GM23248 (cell line): ENCODE results near the gene ZNF480. TPM values are rescaled to one million over a fixed set of nuclear protein-coding genes. Genes with fewer than 3 reads are reported as not detected.
"Not testable (repeated sequence)": the region's sequence is repeated elsewhere in the genome, so short reads cannot be mapped to it uniquely, and the experiment has no call there.

Experiments used
- DNase-seq: peaks from one replicate; pipeline ENCODE4 v3.0.0-alpha.2; 2015
- H2AFZ ChIP-seq: fragments of 200-600 bp; sonication (generic); 2 replicates; pipeline ENCODE4 v1.6.1; 2016; ENCODE audit warnings: antibody characterized with exemption
- H3F3A ChIP-seq: fragments of 200-600 bp; sonication (generic); 2 replicates; pipeline ENCODE4 v1.6.1; 2016; ENCODE audit warnings: mild to moderate bottlenecking, antibody characterized with exemption, mixed run types; ENCODE audit not compliant: insufficient read depth
- H3K27ac ChIP-seq: fragments of 200-600 bp; sonication (generic); 2 replicates; pipeline ENCODE4 v1.5.1; 2016; ENCODE audit warnings: mild to moderate bottlenecking
- H3K27me3 ChIP-seq: fragments of 200-600 bp; sonication (generic); replicated peaks from 2 replicates; pipeline ENCODE4 v1.6.1; 2016; ENCODE audit warnings: mild to moderate bottlenecking; ENCODE audit not compliant: insufficient read depth
- H3K36me3 ChIP-seq: fragments of 200-600 bp; sonication (generic); 2 replicates; pipeline ENCODE4 v1.6.1; 2016; ENCODE audit warnings: low read depth, mild to moderate bottlenecking
- H3K4me1 ChIP-seq: fragments of 200-600 bp; sonication (generic); 2 replicates; pipeline ENCODE4 v1.6.1; 2016; ENCODE audit warnings: mild to moderate bottlenecking; ENCODE audit not compliant: insufficient read depth
- H3K4me2 ChIP-seq: fragments of 200-600 bp; sonication (generic); one replicate; pipeline ENCODE4 v1.6.1; 2016; ENCODE audit warnings: mild to moderate bottlenecking; ENCODE audit not compliant: unreplicated experiment
- H3K4me3 ChIP-seq: fragments of 200-600 bp; sonication (generic); 2 replicates; pipeline ENCODE4 v1.5.1; 2016; ENCODE audit warnings: mild to moderate bottlenecking
- H3K79me2 ChIP-seq: fragments of 200-600 bp; sonication (generic); 2 replicates; pipeline ENCODE4 v1.6.1; 2016; ENCODE audit warnings: mild to moderate bottlenecking; ENCODE audit not compliant: insufficient read depth
- H3K9ac ChIP-seq: fragments of 200-600 bp; sonication (generic); 2 replicates; pipeline ENCODE4 v1.6.1; 2016; ENCODE audit warnings: mild to moderate bottlenecking
- H3K9me2 ChIP-seq: fragments of 200-600 bp; sonication (generic); 2 replicates; pipeline ENCODE4 v1.6.1; 2016; ENCODE audit warnings: mixed run types, mild to moderate bottlenecking, moderate library complexity; ENCODE audit not compliant: insufficient read depth
- H3K9me3 ChIP-seq: fragments of 200-600 bp; sonication (generic); one replicate; pipeline ENCODE4 v1.6.1; 2017; ENCODE audit warnings: low read depth
- H4K20me1 ChIP-seq: fragments of 200-600 bp; sonication (generic); 2 replicates; pipeline ENCODE4 v1.6.0; 2016; ENCODE audit not compliant: insufficient read depth
- EZH2 ChIP-seq: fragments of 200-600 bp; sonication (generic); IDR thresholded peaks from 2 replicates; pipeline ENCODE4 v1.6.1; 2018; ENCODE audit warnings: antibody characterized with exemption, mild to moderate bottlenecking; ENCODE audit not compliant: insufficient read depth, poor library complexity, severe bottlenecking
- EZH2phosphoT487 ChIP-seq: fragments of 200-600 bp; sonication (generic); IDR thresholded peaks from 2 replicates; pipeline ENCODE4 v1.6.1; 2018; ENCODE audit warnings: antibody characterized with exemption, moderate library complexity, mild to moderate bottlenecking, low read depth; ENCODE audit not compliant: insufficient read depth
- WGBS, 2 experiments: methylation state at CpG; one replicate each; pipeline ENCODE4 v1.1.6; 2015 to 2017; ENCODE audit warnings: low lambda C conversion rate in 2 of 2, low coverage in 1 of 2; ENCODE audit errors: missing lambda C conversion rate in 2 of 2; 5-methylcytosine and 5-hydroxymethylcytosine counted together
- in situ Hi-C: fragments of 300-500 bp; cut with MboI; formaldehyde crosslinking; loops from 2 replicates; pipeline ENCODE4 v1.15.0; 2020
- polyA plus RNA-seq: library from polyadenylated mRNA; unstranded; fragments of >200 nt; fragmentation: Nextera tagmentation; extraction: Ambion mirVana; gene quantifications from 2 replicates; pipeline ENCODE4 v1.2.1, GENCODE V29; 2016
- total RNA-seq: library from RNA; depleted of rRNA; stranded (reverse); fragments of >200 nt; shearing (Covaris generic); gene quantifications from 2 replicates; pipeline ENCODE4 v1.2.3, GENCODE V29; 2014; rRNA removed

ZNF480 gene
- total RNA-seq = 3.8 and 5.3 TPM in 2 replicates
- polyA plus RNA-seq = 6.6 and 7.3 TPM in 2 replicates

DNA sequence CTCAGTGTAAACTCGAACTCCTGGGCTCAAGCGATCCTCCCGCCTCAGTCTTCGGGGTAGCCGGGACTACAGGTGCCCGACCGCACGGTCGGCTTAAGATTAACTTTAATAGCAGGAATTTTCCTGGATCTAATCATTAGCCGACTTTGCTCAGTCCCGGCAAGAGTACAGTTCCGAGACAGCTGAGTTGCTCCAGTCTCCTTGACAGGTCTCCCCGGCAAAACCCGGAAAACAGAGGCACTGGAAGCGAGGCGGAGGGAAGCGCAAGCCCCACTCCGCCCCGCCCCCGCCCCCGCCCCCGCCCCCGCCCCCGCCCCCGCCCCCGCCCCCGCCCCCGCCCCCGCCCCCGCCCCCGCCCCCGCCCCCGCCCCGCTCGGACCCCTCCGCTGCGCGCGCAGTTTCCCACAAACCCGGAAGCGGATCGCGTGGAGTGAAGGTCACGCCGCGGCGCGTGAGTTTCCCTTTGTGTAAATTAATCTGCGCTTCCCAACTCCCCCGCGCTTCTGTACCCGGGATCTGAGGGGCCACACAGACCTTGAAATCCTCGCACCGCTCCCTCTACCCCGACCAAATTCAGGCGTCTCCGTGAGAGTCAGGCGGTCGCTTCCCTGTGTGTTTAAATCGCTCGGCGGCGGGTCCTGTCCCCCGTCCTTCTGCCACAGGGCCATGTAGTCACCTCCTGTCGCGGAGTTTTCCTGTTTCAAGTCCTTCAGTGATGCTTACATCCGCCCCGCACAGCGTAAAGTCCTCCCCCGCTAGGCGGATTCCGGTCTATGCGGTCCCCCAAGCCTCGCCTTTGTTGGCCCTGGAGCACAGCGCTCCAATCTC is at the start of gene ZNF480:
Gene ZNF480 (plus strand): TSS at position 397 of the 828 bp plus-strand sequence. CDS start 3,244 bp downstream, outside the sequence.
- H3F3A ChIP-seq = peaks cover 17% of the 10 kb centered on the region; the same call in 1 of the 2 replicates
- peak within 1 kb of the TSS; percentile 100 for H2AFZ ChIP-seq
- H3K9ac ChIP-seq = peak within 1 kb of the TSS; percentile 99
- H3K4me2 ChIP-seq = peak within 1 kb of the TSS; percentile 92
- no peaks in the 10 kb centered on the region for H4K20me1 ChIP-seq
- no peaks in the 10 kb centered on the region for H3K9me2 ChIP-seq
- 1 to 2% methylated on average over 49 to 53 of the region's 75 CpGs for WGBS, 2 experiments
- no peaks in the 10 kb centered on the region for H3K4me1 ChIP-seq
- peak; percentile 88 for DNase-seq
- peak within 1 kb of the TSS; percentile 99 for H3K4me3 ChIP-seq
- no peaks in the 10 kb centered on the region for H3K27me3 ChIP-seq
- H3K9me3 ChIP-seq = no peaks in the 10 kb centered on the region
- peak within 1 kb of the TSS; percentile 93 for H3K27ac ChIP-seq
- H3K36me3 ChIP-seq = peaks cover 6% of the 10 kb centered on the region
- in situ Hi-C loops = no loop called here
- peaks cover 8% of the 10 kb centered on the region; the same call in 1 of the 2 replicates for H3K79me2 ChIP-seq
- TF ChIP-seq EZH2 (no peak), EZH2phosphoT487 (no peak)

- DNase-seq = peak; percentile 73
- no peaks in the 10 kb centered on the region for H3K36me3 ChIP-seq
Observed at GRCh38 chr19:52248241-52248640, 48.7 kb upstream of the ZNF480 start.

DNA sequence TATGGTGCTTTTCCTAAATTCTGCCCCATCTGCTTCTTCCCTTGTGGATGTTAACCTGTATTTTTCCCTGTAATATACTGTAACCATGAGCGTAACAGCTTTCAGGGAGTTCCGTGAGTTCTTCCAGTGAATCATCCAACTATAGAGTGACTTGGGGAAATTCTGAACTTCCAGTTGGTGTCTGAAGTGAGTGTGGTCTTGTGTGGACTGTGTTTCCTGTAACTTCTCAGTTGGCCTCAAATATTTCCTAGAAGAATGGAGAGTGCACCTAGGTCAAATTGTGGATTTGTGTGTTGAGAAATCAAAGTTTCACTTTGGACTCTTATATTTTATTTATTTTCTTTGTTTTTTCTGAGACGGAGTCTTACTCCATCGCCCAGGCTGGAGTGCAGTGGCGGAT is 38.5 kb upstream of the ZNF480 start:
- H3K4me2 ChIP-seq = no peak overlapping the region
- H3K9me2 ChIP-seq = no peaks in the 10 kb centered on the region
- no peak for DNase-seq
- in situ Hi-C loops = no loop called here
- no peaks in the 10 kb centered on the region for H3K4me1 ChIP-seq
- H3K36me3 ChIP-seq = no peaks in the 10 kb centered on the region
- no peak for TF ChIP-seq EZH2phosphoT487
- no peak for TF ChIP-seq EZH2
- H4K20me1 ChIP-seq = no peaks in the 10 kb centered on the region
- no peaks in the 10 kb centered on the region for H3K9me3 ChIP-seq
- H3F3A ChIP-seq = no peaks in the 10 kb centered on the region
- no peak overlapping the region for H3K9ac ChIP-seq
- no peak overlapping the region for H2AFZ ChIP-seq
- WGBS, 2 experiments = 73 to 78% methylated on average over 5 of the region's 5 CpGs
- H3K27ac ChIP-seq = no peak overlapping the region
- no peaks in the 10 kb centered on the region for H3K79me2 ChIP-seq
- no peaks in the 10 kb centered on the region for H3K27me3 ChIP-seq
- no peak overlapping the region for H3K4me3 ChIP-seq

More at GRCh38 chr19:52248241-52248640, 48.7 kb upstream of the ZNF480 start:
- no peak overlapping the region for H2AFZ ChIP-seq
- no peak overlapping the region for H3K4me3 ChIP-seq
- 8 to 9% methylated on average over 6 of the region's 6 CpGs for WGBS, 2 experiments
- no peak overlapping the region for H3K9ac ChIP-seq
- H3K4me2 ChIP-seq = no peak overlapping the region
- no peaks in the 10 kb centered on the region for H3K9me3 ChIP-seq
- H3K27me3 ChIP-seq = no peaks in the 10 kb centered on the region
- no peaks in the 10 kb centered on the region for H4K20me1 ChIP-seq
- in situ Hi-C loops = no loop called here
- H3K9me2 ChIP-seq = no peaks in the 10 kb centered on the region
- no peaks in the 10 kb centered on the region for H3K4me1 ChIP-seq
- H3F3A ChIP-seq = no peaks in the 10 kb centered on the region
- H3K79me2 ChIP-seq = no peaks in the 10 kb centered on the region
- H3K27ac ChIP-seq = no peak overlapping the region
- TF ChIP-seq EZH2 = no peak
- TF ChIP-seq EZH2phosphoT487 = no peak

GRCh38 chr19:52265556-52265955 is 31.4 kb upstream of the ZNF480 start:
- H3K79me2 ChIP-seq, H4K20me1 ChIP-seq, H3K27me3 ChIP-seq, H3K9ac ChIP-seq, H2AFZ ChIP-seq, H3F3A ChIP-seq, H3K4me2 ChIP-seq, H3K4me1 ChIP-seq, H3K36me3 ChIP-seq, H3K27ac ChIP-seq, in situ Hi-C loops, H3K9me3 ChIP-seq, H3K9me2 ChIP-seq, H3K4me3 ChIP-seq: not testable (repeated sequence)
- WGBS, 2 experiments = 93 to 96% methylated on average over 6 of the region's 6 CpGs
- DNase-seq = peak; percentile 30
